Stromal cell of bone marrow (primary cell): ENCODE results near the gene ITIH4.

ENCODE experiments used
- DNase-seq: peaks from one replicate; pipeline ENCODE4 v3.0.0-alpha.2; 2012; ENCODE audit warnings: low read depth

ITIH4 gene

GRCh38 chr3:52830535-52831258, at the start of gene ITIH4:
TSS of gene ITIH4 (minus strand) at chr3:52830672. CDS start at chr3:52830642, 30 bp downstream.
- DNase-seq, result no peak

GRCh38 chr3:52880047-52880446, 49.6 kb upstream of the ITIH4 start:
- DNase-seq, result no peak

- DNase-seq, result no peak
Observed at GRCh38 chr3:52879581-52879980, 49.1 kb upstream of the ITIH4 start.

- DNase-seq, result no peak
Observed at GRCh38 chr3:52879090-52879489, 48.6 kb upstream of the ITIH4 start.

- DNase-seq, result no peak
Observed at GRCh38 chr3:52877085-52877484, 46.6 kb upstream of the ITIH4 start.

- no peak for DNase-seq
Observed at GRCh38 chr3:52874864-52875587, 44.6 kb upstream of the ITIH4 start.

GRCh38 chr3:52874160-52874701, 43.8 kb upstream of the ITIH4 start:
- no peak for DNase-seq

- peak; percentile 45 for DNase-seq
Observed at GRCh38 chr3:52873433-52874159, 43.1 kb upstream of the ITIH4 start.

GRCh38 chr3:52872245-52872644, 41.8 kb upstream of the ITIH4 start:
- DNase-seq, result no peak

GRCh38 chr3:52871761-52872160, 41.3 kb upstream of the ITIH4 start:
- no peak for DNase-seq

GRCh38 chr3:52870471-52870870, 40.0 kb upstream of the ITIH4 start:
- no peak for DNase-seq

GRCh38 chr3:52866427-52866826, 36.0 kb upstream of the ITIH4 start:
- no peak for DNase-seq

GRCh38 chr3:52865994-52866393, 35.5 kb upstream of the ITIH4 start:
- no peak for DNase-seq

- DNase-seq, result no peak
Observed at GRCh38 chr3:52860424-52860768, 29.9 kb upstream of the ITIH4 start.

GRCh38 chr3:52859686-52860423, 29.4 kb upstream of the ITIH4 start:
- no peak for DNase-seq

- DNase-seq, result no peak
Observed at GRCh38 chr3:52857864-52858263, 27.4 kb upstream of the ITIH4 start.

- no peak for DNase-seq
Observed at GRCh38 chr3:52857133-52857532, 26.7 kb upstream of the ITIH4 start.

GRCh38 chr3:52856666-52857065, 26.2 kb upstream of the ITIH4 start:
- DNase-seq, result no peak

GRCh38 chr3:52854013-52854412, 23.5 kb upstream of the ITIH4 start:
- DNase-seq, result no peak

- DNase-seq, result no peak
Observed at GRCh38 chr3:52852419-52852818, 21.9 kb upstream of the ITIH4 start.

- DNase-seq, result no peak
Observed at GRCh38 chr3:52851348-52851747, 20.9 kb upstream of the ITIH4 start.

- no peak for DNase-seq
Observed at GRCh38 chr3:52849656-52850055, 19.2 kb upstream of the ITIH4 start.
